HG02642 (cell line): ENCODE measurements around the gene MAN1C1.
"Not testable (repeated sequence)": the region's sequence is repeated elsewhere in the genome, so short reads cannot be mapped to it uniquely, and the experiment has no call there.

Source experiments
- ATAC-seq: cut with Tn5 transposase; IDR thresholded peaks from one replicate; pipeline ENCODE4 v1.9.1; 2021; ENCODE audit warnings: mild to moderate bottlenecking; ENCODE audit not compliant: unreplicated experiment, poor library complexity

MAN1C1 gene

GRCh38 chr1:25729790-25730644 is 113.4 kb downstream of the MAN1C1 start:
- ATAC-seq, result no peak

GRCh38 chr1:25731148-25731547 is 114.6 kb downstream of the MAN1C1 start:
- no peak for ATAC-seq

GRCh38 chr1:25731626-25732370 is 115.2 kb downstream of the MAN1C1 start:
- no peak for ATAC-seq

DNA sequence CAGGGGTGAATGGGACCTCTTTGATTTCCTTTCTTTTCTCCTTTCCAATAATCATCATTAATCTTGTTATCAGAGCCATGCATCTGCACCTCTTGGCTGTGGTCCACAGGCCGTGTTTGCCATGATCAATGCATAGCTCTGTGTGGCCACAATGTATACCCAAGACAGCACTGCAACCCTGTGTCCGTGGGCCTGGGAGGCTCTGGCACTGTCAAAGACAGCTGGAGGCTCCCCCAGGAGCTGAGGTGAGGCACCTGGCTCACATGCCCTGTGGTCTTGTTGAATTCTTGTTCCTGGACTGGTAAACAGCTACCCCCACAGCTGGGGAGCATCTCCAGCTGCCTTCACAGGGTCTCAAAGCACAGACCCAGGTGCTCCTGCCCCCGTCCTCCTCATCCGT is 116.2 kb downstream of the MAN1C1 start:
- no peak for ATAC-seq

- no peak for ATAC-seq
These were observed 116.7 kb downstream of the MAN1C1 start for GRCh38 chr1:25733271-25733670.

- ATAC-seq, result not testable (repeated sequence)
These were observed 118.4 kb downstream of the MAN1C1 start for GRCh38 chr1:25734991-25735390.

DNA sequence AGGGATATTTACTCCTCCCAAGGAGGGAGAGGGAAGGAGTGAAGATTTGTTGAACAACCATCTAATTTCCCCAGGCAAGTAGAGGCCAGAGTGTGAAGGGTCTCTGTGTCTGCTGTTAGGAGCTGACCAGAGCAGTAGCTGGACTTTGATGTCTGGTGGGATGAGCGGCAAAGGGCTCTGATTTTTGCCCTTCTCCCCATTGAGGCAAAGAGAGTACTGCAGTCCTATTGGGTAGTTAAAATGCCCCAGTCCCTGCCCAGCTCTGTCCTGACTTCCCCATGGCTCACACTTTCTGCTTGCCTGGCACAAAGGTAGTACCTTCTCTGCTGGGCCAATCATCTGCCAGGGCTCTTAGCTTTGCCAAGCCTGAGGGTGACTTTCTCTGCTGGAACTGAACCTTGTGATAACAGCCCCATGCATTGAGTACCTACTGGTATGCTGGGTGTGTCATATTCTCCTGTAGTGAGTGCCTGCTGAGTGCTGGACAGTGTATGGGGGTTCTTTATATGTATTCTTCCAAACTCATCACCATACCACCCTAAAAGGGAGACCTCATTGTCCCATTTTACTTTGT is 119.5 kb downstream of the MAN1C1 start:
- no peak for ATAC-seq

DNA sequence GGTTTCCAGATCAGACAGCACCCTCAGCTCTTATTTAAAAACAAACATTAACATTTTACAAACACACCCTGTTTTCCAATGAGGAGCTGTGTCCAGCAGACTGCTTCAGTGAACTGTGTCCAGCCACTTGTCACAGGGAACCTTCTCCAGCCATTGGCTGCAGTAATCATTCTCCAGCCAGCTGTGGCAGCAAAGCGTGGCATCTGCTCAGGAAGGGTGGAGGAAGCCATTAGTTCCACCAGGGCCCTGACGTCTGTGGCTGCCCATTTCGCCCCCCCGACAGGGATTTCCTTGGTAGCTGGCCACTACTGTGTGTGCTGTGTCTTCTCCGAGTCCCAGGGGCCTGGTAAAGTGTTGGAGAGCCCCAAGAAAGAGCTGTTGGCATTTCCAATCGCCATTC is 120.5 kb downstream of the MAN1C1 start:
- ATAC-seq, result no peak

DNA sequence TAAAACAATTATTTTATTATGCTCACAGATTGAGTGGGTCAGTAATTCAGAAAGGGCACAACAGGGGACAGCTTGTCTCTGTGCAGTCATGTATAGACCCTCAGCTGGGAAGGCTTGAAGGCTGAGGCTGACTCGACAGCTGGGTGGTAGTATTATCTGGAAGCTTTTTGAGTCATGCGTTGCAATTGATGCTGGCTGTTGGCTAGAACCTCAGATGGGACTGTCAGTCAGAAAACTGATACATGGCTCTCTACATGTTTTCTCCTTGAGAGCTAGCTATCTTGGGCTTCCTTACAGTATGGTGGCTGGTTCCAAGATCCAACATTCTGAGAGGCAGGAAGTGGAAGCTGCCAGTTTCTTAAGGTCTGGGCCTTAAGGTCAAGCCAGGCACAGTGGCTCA is 121.9 kb downstream of the MAN1C1 start:
- ATAC-seq, result no peak

GRCh38 chr1:25739341-25739740 is 122.8 kb downstream of the MAN1C1 start:
- ATAC-seq, result no peak

DNA sequence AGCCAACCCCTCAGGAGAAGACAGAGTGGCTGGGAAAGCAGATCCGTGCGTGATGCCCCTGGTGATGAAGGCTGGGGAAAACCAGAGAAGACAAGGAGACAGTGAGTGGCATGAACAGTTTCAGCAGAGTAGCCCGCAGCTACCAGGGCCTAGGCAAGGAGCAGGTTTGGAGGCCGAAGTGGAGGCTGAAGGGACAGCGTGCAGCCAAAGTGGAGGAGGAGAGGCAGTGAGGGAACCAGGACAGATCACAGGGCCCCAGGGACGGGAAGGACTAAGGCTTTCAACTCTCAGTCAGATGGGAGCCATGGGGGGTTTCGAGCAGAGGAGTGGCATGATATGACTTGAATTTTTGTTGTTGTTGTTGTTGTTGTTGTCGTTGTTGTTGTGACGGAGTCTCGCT is 123.5 kb downstream of the MAN1C1 start:
- ATAC-seq, result no peak

DNA sequence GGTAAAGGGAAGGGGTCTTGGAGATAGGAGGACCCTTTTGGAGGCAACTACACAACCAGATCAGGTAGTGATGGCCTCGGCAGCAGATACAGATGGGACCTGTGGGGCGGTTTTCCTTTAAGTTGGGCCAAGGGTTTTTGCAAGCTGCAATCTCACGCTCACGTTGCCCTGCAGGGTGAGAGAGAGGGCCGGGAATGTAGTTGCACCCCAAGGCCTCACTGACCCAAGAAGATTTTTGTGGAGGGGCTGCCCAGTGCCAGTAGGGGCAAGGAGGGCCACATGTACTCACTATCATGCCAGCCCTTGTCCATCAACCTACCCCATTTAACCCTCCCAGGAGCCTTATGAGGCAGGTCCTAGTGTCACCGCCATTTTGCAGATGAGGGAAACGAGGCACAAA is 125.7 kb downstream of the MAN1C1 start:
- ATAC-seq, result no peak

DNA sequence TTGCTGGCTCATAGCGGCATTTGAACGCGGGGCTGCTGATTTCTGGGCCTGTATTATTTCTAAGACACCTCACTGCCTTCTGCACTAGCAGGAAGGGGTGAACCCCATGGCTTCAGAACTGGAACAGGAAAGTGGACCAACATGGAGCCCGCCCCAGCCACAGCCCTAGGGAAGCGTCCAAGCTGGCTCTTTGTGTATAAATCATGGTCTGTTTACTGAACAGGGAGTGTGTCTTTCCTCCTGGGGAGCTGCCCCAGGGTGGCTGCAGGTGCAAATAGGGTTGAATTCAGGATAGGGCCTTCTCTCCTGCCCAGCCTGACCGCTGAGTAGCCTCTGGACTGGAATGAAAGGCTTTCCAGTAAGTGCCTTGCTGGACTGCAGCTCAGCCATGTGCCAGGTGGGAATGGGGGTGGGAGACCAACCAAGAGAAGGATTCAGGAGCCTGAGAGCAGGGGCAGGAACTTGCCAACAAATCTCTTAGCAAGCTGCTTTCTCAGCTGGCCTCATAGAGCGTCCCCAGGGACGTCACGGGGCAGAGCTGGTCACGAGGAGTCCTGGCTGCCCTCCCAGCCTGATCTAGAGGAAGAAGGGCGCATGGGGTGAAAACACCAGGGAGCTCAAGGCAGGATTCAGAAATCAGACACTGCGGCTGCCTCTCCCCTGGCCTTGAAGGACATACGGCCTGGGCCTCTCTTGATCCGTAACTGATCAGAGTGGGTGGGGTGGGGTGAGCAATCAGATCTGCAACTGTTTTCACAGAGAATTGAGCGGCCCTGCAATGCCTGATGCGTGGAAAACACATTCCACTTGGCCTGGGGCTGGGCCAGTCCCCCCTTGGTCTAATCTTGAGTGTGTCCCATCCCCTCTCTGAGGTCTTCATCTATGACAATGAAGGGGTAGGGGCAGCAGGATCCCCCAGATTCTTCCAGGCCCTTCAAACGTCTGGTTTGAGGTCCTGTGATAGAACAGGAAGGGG is 126.9 kb downstream of the MAN1C1 start:
- ATAC-seq, result no peak

GRCh38 chr1:25744140-25744581 is 127.6 kb downstream of the MAN1C1 start:
- ATAC-seq, result no peak

GRCh38 chr1:25744636-25745425 is 128.2 kb downstream of the MAN1C1 start:
- no peak for ATAC-seq

GRCh38 chr1:25746299-25747045 is 129.9 kb downstream of the MAN1C1 start:
- ATAC-seq, result no peak

DNA sequence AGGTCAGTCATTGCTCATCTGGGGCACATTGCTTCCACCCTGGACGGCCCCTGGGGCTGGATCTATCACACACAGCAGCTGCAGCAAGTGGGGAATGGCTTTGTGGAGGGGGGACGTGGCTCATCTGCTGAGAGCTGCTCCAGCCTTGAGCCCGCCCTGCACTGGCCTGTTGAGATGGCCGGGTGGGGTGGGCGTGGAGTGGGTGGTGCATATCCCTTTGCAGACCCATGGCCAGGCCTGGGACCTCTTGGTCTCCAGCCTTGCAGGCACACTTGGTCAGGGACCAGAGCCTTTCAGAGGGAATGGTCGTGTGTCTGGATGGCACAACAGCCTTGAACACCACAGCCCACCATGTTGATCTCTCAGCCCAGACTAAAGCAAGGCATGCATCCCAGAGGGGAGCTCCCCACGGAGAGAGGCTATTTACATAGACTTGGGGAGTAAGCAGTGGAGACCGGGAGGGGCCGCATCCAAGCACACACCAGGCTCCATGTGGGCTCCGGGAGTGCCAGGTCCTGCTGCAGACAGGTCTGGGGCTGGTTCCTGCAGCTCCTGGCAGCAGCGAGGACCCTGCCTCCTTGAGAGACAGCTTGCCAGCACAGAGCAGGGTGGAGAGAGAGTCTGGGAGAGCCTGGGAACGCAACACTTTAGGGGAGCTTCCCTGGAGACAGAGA is 130.6 kb downstream of the MAN1C1 start:
- ATAC-seq, result no peak
